Measurements from ENCODE around the gene MYOZ2.

GRCh38 chr4:119191505-119191904, 55.9 kb downstream of the MYOZ2 start:
- no peak for TF ChIP-seq POLR2AphosphoS5 (IDR thresholded peaks at IDR 0.05; ENCODE audit: low read depth, low read length)
- no peak for TF ChIP-seq POLR2A (IDR thresholded peaks at IDR 0.05; ENCODE audit: low read depth, low read length)
- no peak for TF ChIP-seq TAF1 (IDR thresholded peaks at IDR 0.05; ENCODE audit: borderline replicate concordance, low read depth, low read length)

Measured in GM12892 (cell line).